GM18508 (cell line): Measurements from ENCODE around the gene FOXP1.

ENCODE experiments used
- ATAC-seq: cut with Tn5 transposase; IDR thresholded peaks from one replicate; pipeline ENCODE4 v1.9.1; 2021; ENCODE audit warnings: moderate number of reproducible peaks; ENCODE audit not compliant: insufficient read depth, unreplicated experiment

FOXP1 gene

GRCh38 chr3:71208211-71209095 lies 375.1 kb downstream of the FOXP1 start:
- ATAC-seq, result no peak

DNA sequence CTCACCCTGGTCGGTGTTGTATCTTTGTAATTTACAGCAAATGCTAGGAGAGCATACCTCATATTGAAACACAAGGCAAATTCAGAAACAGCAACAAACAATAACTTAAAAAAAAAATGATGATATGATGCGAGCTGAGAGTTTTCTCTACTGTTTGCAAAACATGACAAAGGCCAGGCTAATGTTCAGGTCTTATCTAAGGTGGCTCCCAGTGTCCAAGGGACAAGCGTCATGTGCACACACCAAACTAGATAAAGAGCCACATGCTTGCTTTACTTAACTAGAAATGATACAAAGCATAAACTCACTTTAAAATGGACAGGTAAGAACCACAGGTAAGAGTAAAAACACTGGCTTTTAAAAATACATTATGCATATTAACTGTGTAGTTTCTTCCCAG lies 375.9 kb downstream of the FOXP1 start:
- no peak for ATAC-seq

DNA sequence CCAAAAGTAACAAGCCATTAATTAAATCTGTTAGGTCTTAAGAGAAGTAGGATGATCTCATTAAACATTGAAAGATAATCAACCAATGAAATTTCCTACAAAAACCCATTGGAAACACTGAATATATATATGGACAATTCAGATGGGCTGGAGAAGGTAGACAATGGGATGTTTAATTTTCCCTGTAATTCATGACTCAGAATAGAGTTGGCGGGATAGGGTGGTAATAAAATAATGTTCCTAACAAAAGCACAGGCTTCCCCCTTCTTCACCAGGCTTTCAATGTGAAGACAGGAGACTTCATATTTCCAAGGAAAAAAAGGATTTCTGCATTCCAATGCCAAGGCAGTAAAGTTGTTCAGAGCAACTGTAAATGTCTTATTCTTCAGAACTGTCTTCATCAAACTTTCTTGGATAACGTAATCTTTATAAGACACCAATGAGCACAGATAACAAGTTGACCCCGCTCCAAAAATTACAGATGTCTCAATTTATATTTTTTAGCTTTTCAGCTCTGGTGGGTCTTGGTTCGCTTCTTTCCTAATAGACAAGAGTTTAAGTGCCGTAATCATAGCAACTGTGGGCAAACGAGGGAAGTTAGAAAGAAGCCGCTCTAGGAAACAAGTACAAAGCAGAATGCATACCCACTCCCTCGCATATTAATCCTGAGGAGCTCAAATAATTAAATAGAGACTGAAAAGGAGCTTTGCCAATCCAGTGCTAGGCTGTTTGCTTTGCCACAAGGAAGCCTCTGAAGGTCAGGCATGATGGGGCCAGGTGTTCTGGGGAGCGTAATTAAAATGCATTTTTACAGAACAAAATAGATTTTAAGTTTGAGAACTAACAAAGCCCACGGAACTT lies 377.0 kb downstream of the FOXP1 start:
- no peak for ATAC-seq

DNA sequence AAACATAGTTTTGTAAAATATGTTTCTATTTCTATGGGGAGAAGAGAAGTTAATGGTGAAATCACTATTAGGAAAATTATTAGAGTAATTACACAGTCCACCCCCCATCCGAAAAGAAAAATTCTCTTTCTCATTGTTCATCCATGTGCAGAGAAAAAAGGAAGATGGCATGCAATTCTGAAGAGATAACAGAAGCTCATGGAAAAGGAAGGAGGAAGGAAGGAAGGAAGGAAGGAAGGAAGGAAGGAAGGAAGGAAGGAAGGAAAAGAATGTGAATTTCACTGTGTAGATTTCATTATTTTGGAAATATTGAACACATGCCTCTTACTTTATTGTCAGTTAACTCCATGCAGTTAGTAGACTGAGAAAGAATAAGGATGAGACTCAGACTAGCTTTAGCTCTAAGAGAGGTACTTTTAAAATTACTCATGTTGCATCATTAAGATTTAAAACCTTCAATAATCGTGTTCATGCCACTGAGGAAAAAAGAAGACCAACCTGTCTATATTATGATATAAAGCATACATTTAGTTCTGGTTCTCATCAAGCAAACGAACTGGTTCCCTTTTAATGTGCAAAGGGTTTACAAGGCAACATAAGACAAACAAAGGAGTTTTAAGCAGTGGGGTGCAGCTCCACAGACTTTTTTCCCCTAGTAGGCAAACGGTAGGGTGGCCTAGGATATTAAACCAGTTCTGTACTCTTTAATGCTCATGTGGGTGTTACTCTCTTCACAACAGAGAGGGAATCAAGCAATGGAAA lies 379.6 kb downstream of the FOXP1 start:
- no peak for ATAC-seq

GRCh38 chr3:71202848-71203533 lies 380.5 kb downstream of the FOXP1 start:
- no peak for ATAC-seq

DNA sequence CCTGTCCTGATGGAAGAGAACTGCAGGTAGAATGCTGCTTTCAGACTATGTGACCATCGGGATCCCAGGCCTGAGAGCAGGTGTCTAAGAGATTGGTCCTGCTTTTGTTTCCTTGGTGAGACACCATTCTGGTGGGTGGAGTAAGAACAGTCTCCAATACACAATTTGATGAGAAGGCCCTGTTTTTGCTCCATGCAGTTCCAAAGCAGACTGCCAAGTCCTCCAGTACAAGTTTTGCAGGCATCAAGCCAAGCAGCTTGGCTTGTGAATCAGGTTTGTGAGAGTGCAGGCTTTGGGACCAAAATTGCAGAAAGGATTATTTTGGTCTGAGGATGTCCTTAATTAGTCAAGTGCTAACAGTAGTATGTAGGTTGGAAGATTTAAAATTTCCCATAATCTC lies 381.6 kb downstream of the FOXP1 start:
- no peak for ATAC-seq

DNA sequence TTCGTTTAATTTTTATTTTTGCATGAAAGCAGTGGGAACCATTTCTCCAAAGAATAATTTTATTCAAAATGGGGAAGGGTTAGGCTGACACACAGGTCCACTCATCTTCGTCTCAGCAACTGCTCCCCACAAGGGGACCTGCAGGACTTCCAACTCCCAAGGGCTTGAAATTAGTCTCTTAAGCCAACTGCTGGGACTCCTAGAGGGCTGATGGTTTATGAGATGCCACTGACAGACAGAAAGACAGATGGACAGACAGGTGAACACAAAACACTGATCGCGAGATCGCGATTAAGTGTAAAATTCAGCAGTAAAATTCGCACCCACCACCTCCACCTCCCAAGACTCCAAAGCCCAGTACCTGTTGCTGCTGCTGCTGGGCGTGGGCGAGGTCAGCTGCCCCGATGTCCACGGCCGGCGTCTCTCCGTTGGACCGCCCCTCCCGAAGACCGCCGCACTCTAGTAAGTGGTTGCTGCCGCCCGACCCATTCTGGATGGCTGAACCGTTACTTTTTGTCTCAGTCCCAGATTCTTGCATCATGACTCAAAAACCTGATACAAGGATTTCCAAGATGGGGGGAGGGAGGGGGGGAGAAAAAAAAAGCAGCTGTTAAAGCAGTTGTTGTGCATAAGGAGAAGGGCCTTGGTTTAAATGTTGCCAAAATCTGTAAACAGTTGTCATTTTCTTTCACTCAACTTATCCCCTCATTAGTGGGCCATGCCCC lies 385.5 kb downstream of the FOXP1 start:
- no peak for ATAC-seq

DNA sequence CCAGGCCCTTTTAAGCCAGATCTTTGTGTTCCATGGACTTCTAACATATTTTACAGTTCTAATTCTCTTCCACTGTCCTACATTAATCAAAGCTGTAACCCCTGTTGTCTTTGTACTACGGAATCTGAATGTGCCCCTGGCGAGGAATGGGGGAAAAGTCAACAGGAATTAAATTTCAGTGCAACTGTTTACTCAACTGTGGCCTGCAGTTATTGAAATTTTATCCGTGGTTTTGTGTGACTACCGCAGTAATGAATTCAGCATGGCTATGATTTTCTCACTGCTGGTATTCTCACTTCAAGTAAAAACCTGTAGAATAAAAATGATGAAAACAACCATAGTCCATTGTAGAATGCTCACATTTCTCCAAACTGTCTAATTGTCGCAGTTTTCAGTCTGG lies 388.0 kb downstream of the FOXP1 start:
- ATAC-seq, result no peak

DNA sequence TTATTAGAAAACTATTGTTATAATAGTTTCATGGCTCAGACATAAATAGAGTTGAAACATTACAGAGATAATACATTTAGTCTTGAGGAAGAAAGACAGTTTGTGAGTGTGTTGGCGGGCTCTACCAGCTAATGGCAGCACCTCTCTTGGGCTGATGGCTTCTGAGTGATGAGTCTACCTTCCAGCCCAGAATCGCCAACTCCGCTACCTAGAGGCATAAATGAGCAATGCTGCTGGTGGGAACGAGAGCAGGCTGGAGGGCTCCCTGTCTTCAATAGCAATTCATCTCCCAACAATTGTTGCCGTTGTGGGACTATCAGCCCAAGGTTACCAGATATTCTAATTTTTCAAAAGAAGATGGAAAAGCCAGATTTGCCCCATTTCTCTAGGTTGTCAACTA lies 388.7 kb downstream of the FOXP1 start:
- ATAC-seq, result no peak

- no peak for ATAC-seq
Observed at GRCh38 chr3:71191031-71191482, 392.5 kb downstream of the FOXP1 start.

GRCh38 chr3:71189480-71189879 lies 394.0 kb downstream of the FOXP1 start:
- no peak for ATAC-seq

DNA sequence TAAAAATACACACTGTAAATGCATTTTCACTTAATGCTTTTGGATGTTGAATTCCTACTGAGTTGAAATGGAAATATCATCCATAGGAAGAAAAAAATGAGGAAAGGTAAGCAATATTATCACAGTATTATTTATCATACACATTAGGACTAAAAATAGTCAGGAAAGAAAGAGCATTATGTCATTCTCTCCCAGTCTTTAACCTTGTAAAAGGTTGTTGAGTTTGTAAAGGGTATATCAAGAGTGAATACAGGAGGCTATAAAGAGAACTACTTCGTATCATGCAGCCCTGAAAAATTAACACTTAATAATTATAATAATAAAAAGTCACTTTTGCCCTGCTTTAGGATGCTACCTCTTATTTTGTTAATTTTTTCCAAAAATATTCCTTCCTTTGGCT lies 395.8 kb downstream of the FOXP1 start:
- ATAC-seq, result no peak

DNA sequence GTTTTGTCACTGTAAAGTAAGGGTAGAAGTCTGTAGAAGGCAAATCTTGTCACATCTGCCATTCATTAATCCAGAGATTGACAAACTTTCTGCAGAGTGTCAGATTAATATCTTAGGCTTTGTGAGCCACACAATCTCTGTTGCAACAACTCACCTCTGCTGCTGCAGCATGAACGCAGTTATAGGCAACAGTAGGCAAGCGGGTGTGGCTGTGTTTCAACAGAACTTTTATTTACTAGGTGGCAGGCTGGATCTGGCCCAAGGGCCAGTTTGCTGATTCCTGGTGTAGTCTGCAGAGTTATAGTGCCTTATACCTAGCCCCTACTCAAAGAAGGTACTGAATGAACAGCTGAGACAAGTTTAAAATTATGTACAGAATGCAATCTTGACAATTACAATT lies 396.7 kb downstream of the FOXP1 start:
- ATAC-seq, result no peak

DNA sequence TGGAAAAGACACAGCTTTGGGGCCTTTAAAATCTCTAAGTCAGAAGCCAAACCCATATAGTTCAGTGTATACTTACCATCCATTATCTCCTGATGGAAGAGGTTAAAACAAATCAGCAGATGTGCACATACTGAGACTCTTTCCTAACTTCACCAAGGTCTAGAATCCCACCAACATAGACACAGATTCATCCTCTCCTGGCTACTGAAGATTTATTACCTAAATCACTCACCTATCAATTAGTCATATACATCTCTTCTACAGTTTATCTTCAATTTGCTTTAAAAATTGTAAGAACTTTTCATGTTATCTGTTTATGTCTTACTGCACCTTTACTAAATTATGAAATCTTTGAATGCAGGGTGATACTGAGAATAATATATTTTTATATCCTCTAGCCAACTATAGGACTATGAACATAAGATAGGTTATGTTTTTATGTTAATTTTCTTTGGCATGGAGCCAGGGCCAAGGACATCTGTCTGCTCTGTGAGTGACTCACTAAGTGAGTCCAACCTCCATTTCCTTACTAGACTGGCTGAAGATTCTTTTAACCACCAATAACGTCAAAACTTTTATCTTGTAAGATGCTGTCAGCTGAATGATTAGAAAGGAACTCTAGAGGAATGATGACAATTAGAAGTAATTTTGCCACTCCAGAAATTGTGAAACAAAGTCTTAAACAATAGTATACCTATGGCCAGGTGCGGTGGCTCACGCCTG lies 397.6 kb downstream of the FOXP1 start:
- no peak for ATAC-seq

DNA sequence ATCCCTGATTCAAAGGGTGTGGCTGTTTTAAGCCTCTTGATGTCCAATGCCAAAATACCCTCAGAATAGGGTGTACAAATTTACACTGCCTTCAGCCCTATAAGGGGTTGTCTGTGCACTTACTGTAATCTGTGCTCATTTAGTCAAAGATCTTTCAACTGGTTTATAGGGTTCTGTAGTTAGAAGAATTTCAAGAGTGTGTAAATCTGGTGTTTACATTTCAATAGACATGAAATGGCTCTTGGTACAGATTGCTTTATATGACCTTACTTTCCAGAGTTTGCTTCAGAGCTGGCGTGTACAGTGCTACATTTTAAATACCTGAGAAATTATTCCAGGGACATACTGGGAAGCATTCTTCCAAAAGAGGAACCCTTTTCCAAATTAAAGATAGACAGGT lies 399.3 kb downstream of the FOXP1 start:
- ATAC-seq, result no peak

GRCh38 chr3:71183549-71183948 lies 400.0 kb downstream of the FOXP1 start:
- ATAC-seq, result no peak

GRCh38 chr3:71180524-71180923 lies 403.0 kb downstream of the FOXP1 start:
- no peak for ATAC-seq

DNA sequence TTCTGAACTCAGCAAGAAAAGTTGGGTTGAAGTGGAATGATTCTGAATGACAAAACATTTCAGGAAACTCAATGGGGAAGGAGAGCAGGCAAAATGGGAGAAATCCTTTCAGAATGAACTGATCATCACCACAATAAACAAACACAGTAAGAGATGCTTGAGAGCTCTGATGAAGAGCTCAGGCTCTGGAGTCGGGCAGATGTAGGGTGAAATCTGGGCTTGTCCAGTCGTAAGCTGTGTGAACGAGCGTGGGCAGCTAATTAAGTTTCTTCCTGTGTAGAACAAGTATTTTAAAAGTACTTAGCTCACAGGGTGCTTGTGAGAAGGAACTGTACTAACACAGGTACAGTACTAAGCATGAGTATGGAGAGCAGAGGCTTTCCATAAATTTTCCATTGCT lies 406.2 kb downstream of the FOXP1 start:
- no peak for ATAC-seq

DNA sequence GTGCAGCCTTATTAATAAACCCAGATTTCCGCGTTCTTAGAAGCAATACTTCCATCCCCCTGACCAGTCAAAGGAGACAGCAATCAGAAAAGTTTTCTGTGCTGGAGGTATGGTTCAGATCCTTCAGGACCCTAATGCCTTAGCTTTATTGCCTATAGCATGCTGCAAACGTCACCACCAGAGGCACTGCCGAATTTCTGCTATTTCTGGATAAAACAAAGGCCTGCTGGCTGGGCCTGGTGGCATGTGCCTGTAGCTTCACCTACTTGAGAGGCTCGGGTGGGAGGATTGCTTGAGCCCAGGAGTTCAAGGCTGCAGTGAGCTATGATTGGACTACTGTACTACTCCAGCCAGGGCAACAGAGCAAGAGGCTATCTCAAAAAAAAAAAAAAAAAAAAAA lies 407.2 kb downstream of the FOXP1 start:
- no peak for ATAC-seq
